ENCODE data around the gene C1orf141. TPM values are rescaled to one million over a fixed set of nuclear protein-coding genes. Genes with fewer than 3 reads are reported as not detected.

Gene C1orf141
- total RNA-seq, 2 donors from 2014 or later, result not detected

- H3K36me3 ChIP-seq (replicated peaks in 1 of 2; ENCODE audit: insufficient read depth in 1 of 2, low read depth in 2 of 2), result peaks cover 0 to 6% of the 10 kb centered on the region in 2 donors
- intact Hi-C loops (cut with DNase I), result no loop called here
- 48 to 51% methylated on average over 3 of the region's 3 CpGs for WGBS, 2 donors
Measured at GRCh38 chr1:67043366-67043765, 91.4 kb downstream of the C1orf141 start.

More at GRCh38 chr1:67043366-67043765, 91.4 kb downstream of the C1orf141 start:
- peaks cover 7% of the 10 kb centered on the region for H3K4me1 ChIP-seq
- H3K9me3 ChIP-seq, result no peaks in the 10 kb centered on the region
- no peak overlapping the region for H3K4me3 ChIP-seq
- DNase-seq (no peak), ATAC-seq (no peak)
- H3K27ac ChIP-seq, result no peak overlapping the region
- H3K27me3 ChIP-seq, result no peaks in the 10 kb centered on the region
- no peak for TF ChIP-seq POLR2A (IDR thresholded peaks at IDR 0.05)
- no peak for TF ChIP-seq CTCF (IDR thresholded peaks at IDR 0.05)

Small RNA genes within 50 kb of the gene (small RNA-seq; reads per million reads assigned to genes)
- gene RF00322, result not detected

Other genes with a start within 250 kb of the C1orf141 start
- gene DNAI4, start 210.1 kb downstream of the C1orf141 start, total RNA-seq, result 1 to 10 TPM in 1 of 2 donors, under 1 TPM in 1; 0.66 to 9.1 TPM
- gene MIER1, start 210.0 kb downstream of the C1orf141 start, total RNA-seq, result 10 to 100 TPM; 14.2 to 25.2 TPM
- gene SLC35D1, start 80.8 kb downstream of the C1orf141 start, total RNA-seq, result 1 to 10 TPM; 5.6 to 9.9 TPM
- under 1 TPM in 1 of 2 donors, not detected in 1; 0.26 TPM for gene IL23R, start 31.5 kb upstream of the C1orf141 start, total RNA-seq
- gene IL12RB2, start 172.9 kb upstream of the C1orf141 start, total RNA-seq, result 1 to 10 TPM; 1.3 to 3.3 TPM